Right atrium auricular region (tissue), 2 donors: ENCODE results near the gene C18orf54. TPM values are rescaled to one million over a fixed set of nuclear protein-coding genes. Genes with fewer than 3 reads are reported as not detected.

Experiments
- total RNA-seq, 2 donors: library from RNA; depleted of rRNA; stranded (reverse); fragments of >200 nt; gene quantifications; one replicate each; pipeline ENCODE4 v1.1.0, GENCODE V29; 2016

C18orf54 gene
- total RNA-seq, 2 donors from 2014 or later: 0.41 to 0.86 TPM

Other genes starting within 250 kb of the C18orf54 start
- 10 to 100 TPM; 24.3 to 32.0 TPM for gene MBD2, start 133.2 kb upstream of the C18orf54 start, total RNA-seq
- gene POLI, start 88.4 kb upstream of the C18orf54 start, total RNA-seq: 10 to 100 TPM; 11.1 to 12.1 TPM
- gene STARD6, start within 50 bp of the C18orf54 start, total RNA-seq: not detected
- not detected for gene DYNAP, start 233.3 kb downstream of the C18orf54 start, total RNA-seq